ENCODE measurements around the gene RAB27B. TPM values are rescaled to one million over a fixed set of nuclear protein-coding genes. Genes with fewer than 3 reads are reported as not detected.

RAB27B gene
- total RNA-seq, 1 donor from 2014 or later: 22.2 TPM

- intact Hi-C loops (cut with DNase I): no loop called here
- TF ChIP-seq, protein P1, sequence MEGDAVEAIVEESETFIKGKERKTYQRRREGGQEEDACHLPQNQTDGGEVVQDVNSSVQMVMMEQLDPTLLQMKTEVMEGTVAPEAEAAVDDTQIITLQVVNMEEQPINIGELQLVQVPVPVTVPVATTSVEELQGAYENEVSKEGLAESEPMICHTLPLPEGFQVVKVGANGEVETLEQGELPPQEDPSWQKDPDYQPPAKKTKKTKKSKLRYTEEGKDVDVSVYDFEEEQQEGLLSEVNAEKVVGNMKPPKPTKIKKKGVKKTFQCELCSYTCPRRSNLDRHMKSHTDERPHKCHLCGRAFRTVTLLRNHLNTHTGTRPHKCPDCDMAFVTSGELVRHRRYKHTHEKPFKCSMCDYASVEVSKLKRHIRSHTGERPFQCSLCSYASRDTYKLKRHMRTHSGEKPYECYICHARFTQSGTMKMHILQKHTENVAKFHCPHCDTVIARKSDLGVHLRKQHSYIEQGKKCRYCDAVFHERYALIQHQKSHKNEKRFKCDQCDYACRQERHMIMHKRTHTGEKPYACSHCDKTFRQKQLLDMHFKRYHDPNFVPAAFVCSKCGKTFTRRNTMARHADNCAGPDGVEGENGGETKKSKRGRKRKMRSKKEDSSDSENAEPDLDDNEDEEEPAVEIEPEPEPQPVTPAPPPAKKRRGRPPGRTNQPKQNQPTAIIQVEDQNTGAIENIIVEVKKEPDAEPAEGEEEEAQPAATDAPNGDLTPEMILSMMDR (IDR thresholded peaks at IDR 0.05): no peak
- Histone ChIP-seq H3K9me3 (no peaks in the 10 kb centered on the region), H3K4me3 (no peak overlapping the region), H3K4me1 (no peaks in the 10 kb centered on the region), H3K27ac (no peak overlapping the region), H3K36me3 (peaks cover 6% of the 10 kb centered on the region), H3K27me3 (no peaks in the 10 kb centered on the region)
- no peak for DNase-seq
- no peak for ATAC-seq
These were observed 98.5 kb downstream of the RAB27B start for GRCh38 chr18:54926593-54927325.

DNA sequence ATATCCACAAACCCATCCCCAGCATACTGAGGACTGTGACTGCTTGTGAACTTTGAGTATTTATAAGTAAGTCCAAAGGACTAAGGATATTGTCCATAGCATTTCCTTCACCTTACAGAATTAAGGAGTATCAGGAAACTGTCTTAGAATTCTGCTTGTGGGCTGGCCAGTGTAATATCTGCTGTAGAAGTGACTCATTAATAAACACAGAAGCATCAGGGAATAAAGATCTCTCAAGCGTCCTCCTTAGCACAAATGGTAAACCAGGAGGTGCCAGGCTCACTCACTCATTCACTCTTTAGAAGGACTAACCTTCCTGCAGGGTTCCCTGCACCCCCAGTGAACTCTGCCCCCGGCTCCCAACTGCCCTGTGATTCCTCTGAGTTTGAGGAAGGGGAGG is 100.0 kb downstream of the RAB27B start:
- no peak for ATAC-seq
- Histone ChIP-seq H3K27ac (no peak overlapping the region), H3K36me3 (peaks cover 6% of the 10 kb centered on the region)

DNA sequence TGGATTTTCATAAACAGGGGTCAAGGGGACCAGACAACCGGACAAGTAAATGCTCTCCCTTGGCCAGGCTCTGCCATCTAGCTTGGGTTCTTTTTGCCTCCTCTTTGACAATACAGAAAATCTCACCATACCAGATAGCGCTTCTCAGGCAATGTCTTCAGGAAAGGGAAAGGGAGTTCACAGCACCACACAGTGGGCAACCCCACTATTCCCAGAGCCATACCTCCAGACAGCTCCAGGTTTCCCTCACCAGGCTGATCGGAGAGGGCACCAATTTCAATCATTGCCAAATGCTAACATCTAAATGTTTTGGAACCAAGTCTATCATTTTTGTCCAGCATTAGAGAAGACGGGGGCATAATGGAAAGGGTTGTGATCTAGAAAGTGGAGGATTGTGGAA is 102.9 kb downstream of the RAB27B start:
- intact Hi-C loops (cut with DNase I): no loop called here
- TF ChIP-seq, protein P1 (IDR thresholded peaks at IDR 0.05): no peak
- no peak for DNase-seq
- H3K4me3 ChIP-seq: no peak overlapping the region
- no peaks in the 10 kb centered on the region for H3K4me1 ChIP-seq
- H3K27me3 ChIP-seq: no peaks in the 10 kb centered on the region
- H3K9me3 ChIP-seq: no peaks in the 10 kb centered on the region
- no peak for ATAC-seq
- H3K36me3 ChIP-seq: peaks cover 12% of the 10 kb centered on the region
- H3K27ac ChIP-seq: no peak overlapping the region

More for the DNA sequence above, 100.0 kb downstream of the RAB27B start:
- Histone ChIP-seq H3K27me3 (no peaks in the 10 kb centered on the region), H3K4me1 (no peaks in the 10 kb centered on the region), H3K4me3 (no peak overlapping the region), H3K9me3 (no peaks in the 10 kb centered on the region)
- TF ChIP-seq, protein P1 (IDR thresholded peaks at IDR 0.05): no peak
- intact Hi-C loops (cut with DNase I): no loop called here
- no peak for DNase-seq

DNA sequence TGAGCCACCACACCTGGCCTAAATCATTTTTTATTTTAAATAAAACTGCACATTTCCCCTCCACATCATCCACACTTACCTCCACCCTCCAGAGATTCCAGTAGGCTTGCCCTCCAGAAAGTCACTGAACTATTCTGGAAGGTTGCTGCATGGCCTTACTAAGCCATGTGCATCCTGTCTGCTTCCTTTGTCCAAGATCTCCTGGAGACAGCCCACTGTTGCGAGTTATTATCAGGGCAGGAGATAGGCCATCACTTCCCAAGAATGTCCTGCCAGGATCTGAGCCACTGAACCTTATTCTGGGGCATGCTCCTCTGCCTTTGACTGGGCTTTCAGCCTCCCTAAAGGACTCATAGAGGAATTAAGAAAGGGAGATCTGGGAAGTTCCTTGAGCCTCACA is 104.2 kb downstream of the RAB27B start:
- DNase-seq (no peak), ATAC-seq (no peak)
- no peak overlapping the region for H3K4me3 ChIP-seq
- no peaks in the 10 kb centered on the region for H3K27me3 ChIP-seq
- TF ChIP-seq, protein P1 (IDR thresholded peaks at IDR 0.05): no peak
- intact Hi-C loops (cut with DNase I): no loop called here
- no peak overlapping the region for H3K27ac ChIP-seq
- no peaks in the 10 kb centered on the region for H3K4me1 ChIP-seq
- H3K9me3 ChIP-seq: no peaks in the 10 kb centered on the region
- H3K36me3 ChIP-seq: peaks cover 11% of the 10 kb centered on the region

GRCh38 chr18:54938506-54938905 is 110.2 kb downstream of the RAB27B start:
- ATAC-seq: no peak
- Histone ChIP-seq H3K36me3 (peaks cover 6% of the 10 kb centered on the region), H3K9me3 (no peaks in the 10 kb centered on the region), H3K4me3 (no peak overlapping the region), H3K4me1 (no peaks in the 10 kb centered on the region), H3K27me3 (no peaks in the 10 kb centered on the region), H3K27ac (no peak overlapping the region)
- intact Hi-C loops (cut with DNase I): no loop called here
- TF ChIP-seq, protein P1 (IDR thresholded peaks at IDR 0.05): no peak
- DNase-seq: no peak
